GM12865 (cell line): ENCODE data around the gene TAF6.
A peak's percentile ranks its signal among the peaks of the same experiment; 100 is the strongest.
"Not testable (repeated sequence)": the region's sequence is repeated elsewhere in the genome, so short reads cannot be mapped to it uniquely, and the experiment has no call there.

Experiments used
- DNase-seq: peaks from one replicate; pipeline ENCODE4 v3.0.0; 2010; ENCODE audit warnings: low read depth
- H3K4me3 ChIP-seq: 2 replicates; pipeline ENCODE4 v1.5.1; 2011; ENCODE audit warnings: mild to moderate bottlenecking, low read depth, low read length, control low read depth
- TF ChIP-seq, protein P1 (sequence below): IDR thresholded peaks from 2 replicates; pipeline ENCODE4 v1.5.1; 2011; ENCODE audit warnings: low read length, control low read depth, low read depth, inconsistent platforms; ENCODE audit not compliant: insufficient read depth; ENCODE audit errors: missing control alignments

The TAF6 gene

GRCh38 chr7:100132126-100132525, 13.0 kb upstream of the TAF6 start:
- TF ChIP-seq, protein P1, sequence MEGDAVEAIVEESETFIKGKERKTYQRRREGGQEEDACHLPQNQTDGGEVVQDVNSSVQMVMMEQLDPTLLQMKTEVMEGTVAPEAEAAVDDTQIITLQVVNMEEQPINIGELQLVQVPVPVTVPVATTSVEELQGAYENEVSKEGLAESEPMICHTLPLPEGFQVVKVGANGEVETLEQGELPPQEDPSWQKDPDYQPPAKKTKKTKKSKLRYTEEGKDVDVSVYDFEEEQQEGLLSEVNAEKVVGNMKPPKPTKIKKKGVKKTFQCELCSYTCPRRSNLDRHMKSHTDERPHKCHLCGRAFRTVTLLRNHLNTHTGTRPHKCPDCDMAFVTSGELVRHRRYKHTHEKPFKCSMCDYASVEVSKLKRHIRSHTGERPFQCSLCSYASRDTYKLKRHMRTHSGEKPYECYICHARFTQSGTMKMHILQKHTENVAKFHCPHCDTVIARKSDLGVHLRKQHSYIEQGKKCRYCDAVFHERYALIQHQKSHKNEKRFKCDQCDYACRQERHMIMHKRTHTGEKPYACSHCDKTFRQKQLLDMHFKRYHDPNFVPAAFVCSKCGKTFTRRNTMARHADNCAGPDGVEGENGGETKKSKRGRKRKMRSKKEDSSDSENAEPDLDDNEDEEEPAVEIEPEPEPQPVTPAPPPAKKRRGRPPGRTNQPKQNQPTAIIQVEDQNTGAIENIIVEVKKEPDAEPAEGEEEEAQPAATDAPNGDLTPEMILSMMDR, result no peak
- DNase-seq, result no peak
- no peak overlapping the region for H3K4me3 ChIP-seq

GRCh38 chr7:100130608-100131453, 11.7 kb upstream of the TAF6 start:
- DNase-seq, result peak; percentile 70
- H3K4me3 ChIP-seq, result no peak overlapping the region
- TF ChIP-seq, protein P1, result peak; percentile 75

DNA sequence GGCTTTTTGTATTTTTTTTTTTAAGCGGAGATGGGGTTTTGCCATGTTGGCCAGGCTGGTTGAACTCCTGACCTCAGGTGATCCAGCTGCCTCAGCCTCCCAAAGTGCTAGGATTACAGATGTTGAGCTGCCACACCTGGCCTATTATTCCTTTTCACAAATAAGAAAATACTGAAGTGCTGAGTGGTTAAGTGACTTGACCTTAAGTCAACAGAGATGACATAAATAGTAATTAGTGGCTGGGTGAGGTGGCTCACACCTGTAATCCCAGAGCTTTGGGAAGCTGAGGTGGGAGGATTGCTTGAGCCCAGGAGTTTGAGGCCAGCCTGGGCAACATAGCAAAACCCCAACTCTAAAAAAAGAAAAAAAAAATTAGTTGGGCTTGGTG, 11.1 kb upstream of the TAF6 start:
- not testable (repeated sequence) for DNase-seq

DNA sequence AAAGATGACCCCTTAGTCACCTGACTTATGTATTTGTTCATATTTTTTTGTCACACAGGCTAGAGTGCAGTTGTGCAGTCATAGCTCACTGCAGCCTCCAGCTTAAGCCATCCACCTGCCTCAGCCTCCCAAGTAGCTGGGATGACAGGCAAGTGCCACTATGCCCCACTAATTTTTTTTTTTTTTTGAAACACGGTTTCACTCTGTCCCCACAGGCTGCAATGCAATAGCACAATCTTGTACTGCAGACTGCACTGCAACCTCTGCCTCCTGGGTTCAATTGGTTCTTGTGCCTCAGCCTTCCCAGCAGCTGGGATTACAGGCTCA, 9.4 kb upstream of the TAF6 start:
- no peak overlapping the region for H3K4me3 ChIP-seq
- no peak for DNase-seq
- TF ChIP-seq, protein P1, result no peak

More for the DNA sequence above, 11.1 kb upstream of the TAF6 start:
- not testable (repeated sequence) for H3K4me3 ChIP-seq

- TF ChIP-seq, protein P1, result no peak
- peak overlapping the region; percentile 96 for H3K4me3 ChIP-seq
- peak; percentile 37 for DNase-seq
Measured at GRCh38 chr7:100127866-100128636, 8.9 kb upstream of the TAF6 start.

DNA sequence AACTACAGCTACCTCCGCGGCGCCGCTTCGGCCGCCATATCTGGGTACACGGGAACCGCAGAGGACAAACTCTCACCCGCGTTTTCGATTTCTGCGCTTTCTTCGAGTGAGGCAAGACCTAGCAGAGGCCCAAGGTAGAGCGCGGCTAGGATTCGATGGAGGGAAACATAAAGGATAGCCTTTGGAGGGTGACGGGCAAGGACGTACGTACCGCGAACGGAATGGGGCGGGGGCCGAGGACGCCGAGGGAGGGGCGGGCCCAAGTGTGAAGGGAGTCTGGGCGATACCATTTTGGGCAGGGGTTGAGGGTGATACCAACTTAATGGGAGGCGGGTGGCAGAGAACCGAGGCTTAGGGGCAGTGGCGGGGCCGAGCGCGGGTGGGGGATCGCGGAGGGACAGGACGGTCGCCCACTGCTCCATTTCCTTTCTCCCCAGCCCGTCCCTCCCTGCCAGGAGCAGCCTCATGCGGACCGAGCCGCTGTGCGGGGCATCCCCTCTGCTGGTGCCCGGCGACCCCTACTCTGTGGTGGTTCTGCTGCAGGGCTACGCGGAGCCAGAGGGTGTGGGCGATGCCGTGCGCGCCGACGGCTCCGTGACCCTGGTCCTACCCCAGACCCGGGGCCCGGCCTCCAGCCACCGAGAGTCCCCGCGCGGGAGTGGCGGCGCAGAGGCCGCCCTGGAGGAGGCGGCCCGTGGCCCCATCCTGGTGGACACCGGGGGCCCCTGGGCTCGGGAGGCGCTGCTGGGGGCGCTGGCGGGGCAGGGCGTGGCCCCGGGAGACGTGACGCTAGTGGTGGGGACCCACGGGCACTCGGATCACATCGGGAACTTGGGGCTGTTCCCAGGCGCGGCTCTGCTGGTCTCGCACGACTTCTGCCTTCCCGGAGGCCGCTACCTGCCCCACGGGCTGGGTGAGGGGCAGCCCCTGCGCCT, 8.0 kb upstream of the TAF6 start, which contains the start of gene MBLAC1:
TSS of gene MBLAC1 (plus strand) at position 37 of the 935 bp plus-strand sequence. CDS start at position 466, 429 bp downstream.
- DNase-seq, result peak; percentile 97
- peak within 1 kb of the TSS; percentile 96 for H3K4me3 ChIP-seq
- TF ChIP-seq, protein P1, result no peak
